Breast epithelium (tissue), 4 donors: ENCODE measurements around the gene M1AP. TPM values are rescaled to one million over a fixed set of nuclear protein-coding genes. Genes with fewer than 3 reads are reported as not detected.
A peak's percentile ranks its signal among the peaks of the same experiment; 100 is the strongest.

Experiments used
- DNase-seq, 2 donors: peaks; one replicate each; pipeline ENCODE4 v3.0.0-alpha.2; 2019; ENCODE audit warnings: low spot score in 2 of 2
- H3K27ac ChIP-seq, 2 donors: fragments of 200-600 bp; sonication (generic) in 1 of 2; one replicate each; pipeline ENCODE4 v1.5.1; 2016 to 2019; ENCODE audit warnings: mild to moderate bottlenecking in 1 of 2
- H3K27me3 ChIP-seq, 2 donors: fragments of 200-600 bp; sonication (generic) in 1 of 2; one replicate each; pipeline versions ENCODE4 v1.5.1 to v1.6.0; 2017 to 2019; ENCODE audit warnings: control low read depth in 1 of 2, mild to moderate bottlenecking in 1 of 2
- H3K36me3 ChIP-seq: fragments of 200-600 bp; one replicate; pipeline ENCODE4 v1.5.1; 2019
- H3K4me1 ChIP-seq, 2 donors: fragments of 200-600 bp; sonication (generic); one replicate each; pipeline ENCODE4 v1.5.1; 2016 to 2019; ENCODE audit warnings: control low read depth in 1 of 2
- H3K4me3 ChIP-seq, 3 donors: fragments of 200-600 bp; sonication (generic); 1 replicate in 2 of 3; 2 replicates in 1 of 3; pipeline ENCODE4 v1.5.1; 2016 to 2019; ENCODE audit warnings: mild to moderate bottlenecking in 3 of 3, moderate library complexity in 2 of 3
- H3K9me3 ChIP-seq, 2 donors: fragments of 200-600 bp; sonication (generic) in 1 of 2; one replicate each; pipeline ENCODE4 v1.5.1; 2016 to 2019; ENCODE audit warnings: control low read depth in 1 of 2
- POLR2A ChIP-seq: fragments of 450-650 bp; IDR thresholded peaks from one replicate; pipeline ENCODE4 v1.6.1; 2016; ENCODE audit warnings: antibody characterized with exemption, mild to moderate bottlenecking, moderate library complexity
- POLR2AphosphoS5 ChIP-seq, 3 donors: sonication (generic); formaldehyde crosslinking; IDR thresholded peaks; one replicate each; pipeline ENCODE4 v1.6.1; 2017; ENCODE audit warnings: antibody characterized with exemption in 3 of 3
- intact Hi-C: fragments of 100-400 bp; cut with DNase I; formaldehyde crosslinking; loops from one replicate; pipeline ENCODE4 v1.15.1; 2023; ENCODE audit warnings: low total_unique reads
- total RNA-seq, 3 donors: library from RNA; depleted of rRNA; stranded (reverse); fragments of >200 nt; gene quantifications; one replicate each; pipeline ENCODE4 v1.1.0, GENCODE V29; 2016
- TF ChIP-seq, protein P1 (sequence below), 3 donors: fragments of 450-650 bp; IDR thresholded peaks; one replicate each; pipeline ENCODE4 v1.5.1; 2016 to 2017; ENCODE audit warnings: antibody characterized with exemption in 3 of 3, mild to moderate bottlenecking in 3 of 3, moderate library complexity in 3 of 3

Gene M1AP
- total RNA-seq, 3 donors from 2014 or later = 0.29 to 3.4 (median 0.66) TPM

DNA sequence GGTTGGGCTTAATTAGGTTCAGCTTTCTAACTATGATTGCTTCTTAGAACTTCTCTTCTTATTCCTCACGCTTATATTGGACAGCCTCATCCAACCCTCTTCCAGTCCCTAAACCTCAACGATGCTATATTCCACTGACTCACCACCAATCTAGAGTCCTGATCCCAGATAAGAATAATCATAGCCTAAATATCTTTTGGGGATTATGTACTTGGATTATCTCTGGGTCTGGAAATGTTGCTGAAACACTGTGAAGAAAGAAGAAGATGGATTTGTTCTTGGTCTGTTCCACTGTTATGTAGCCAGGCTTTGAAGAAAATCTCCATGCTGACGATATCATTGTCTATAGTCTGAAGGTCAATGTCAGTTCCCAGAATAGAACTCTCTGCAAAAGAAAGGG, 66.7 kb downstream of the M1AP start:
- intact Hi-C loops = loop anchor here (5.0 kb wide), 1 partner anchor 99 kb away; the partner anchor contains the start of genes CCDC142 and TTC31
- no peak overlapping the region for H3K4me3 ChIP-seq
- DNase-seq = no peak
- peaks cover 0 to 2% of the 10 kb centered on the region in 2 donors for H3K4me1 ChIP-seq
- no peaks in the 10 kb centered on the region for H3K36me3 ChIP-seq
- H3K27me3 ChIP-seq = no peaks in the 10 kb centered on the region
- no peak overlapping the region for H3K27ac ChIP-seq
- no peaks in the 10 kb centered on the region for H3K9me3 ChIP-seq
- TF ChIP-seq, protein P1, sequence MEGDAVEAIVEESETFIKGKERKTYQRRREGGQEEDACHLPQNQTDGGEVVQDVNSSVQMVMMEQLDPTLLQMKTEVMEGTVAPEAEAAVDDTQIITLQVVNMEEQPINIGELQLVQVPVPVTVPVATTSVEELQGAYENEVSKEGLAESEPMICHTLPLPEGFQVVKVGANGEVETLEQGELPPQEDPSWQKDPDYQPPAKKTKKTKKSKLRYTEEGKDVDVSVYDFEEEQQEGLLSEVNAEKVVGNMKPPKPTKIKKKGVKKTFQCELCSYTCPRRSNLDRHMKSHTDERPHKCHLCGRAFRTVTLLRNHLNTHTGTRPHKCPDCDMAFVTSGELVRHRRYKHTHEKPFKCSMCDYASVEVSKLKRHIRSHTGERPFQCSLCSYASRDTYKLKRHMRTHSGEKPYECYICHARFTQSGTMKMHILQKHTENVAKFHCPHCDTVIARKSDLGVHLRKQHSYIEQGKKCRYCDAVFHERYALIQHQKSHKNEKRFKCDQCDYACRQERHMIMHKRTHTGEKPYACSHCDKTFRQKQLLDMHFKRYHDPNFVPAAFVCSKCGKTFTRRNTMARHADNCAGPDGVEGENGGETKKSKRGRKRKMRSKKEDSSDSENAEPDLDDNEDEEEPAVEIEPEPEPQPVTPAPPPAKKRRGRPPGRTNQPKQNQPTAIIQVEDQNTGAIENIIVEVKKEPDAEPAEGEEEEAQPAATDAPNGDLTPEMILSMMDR (IDR thresholded peaks at IDR 0.05) = no peak
- TF ChIP-seq POLR2AphosphoS5 (IDR thresholded peaks at IDR 0.05) (no peak), POLR2A (no peak)

DNA sequence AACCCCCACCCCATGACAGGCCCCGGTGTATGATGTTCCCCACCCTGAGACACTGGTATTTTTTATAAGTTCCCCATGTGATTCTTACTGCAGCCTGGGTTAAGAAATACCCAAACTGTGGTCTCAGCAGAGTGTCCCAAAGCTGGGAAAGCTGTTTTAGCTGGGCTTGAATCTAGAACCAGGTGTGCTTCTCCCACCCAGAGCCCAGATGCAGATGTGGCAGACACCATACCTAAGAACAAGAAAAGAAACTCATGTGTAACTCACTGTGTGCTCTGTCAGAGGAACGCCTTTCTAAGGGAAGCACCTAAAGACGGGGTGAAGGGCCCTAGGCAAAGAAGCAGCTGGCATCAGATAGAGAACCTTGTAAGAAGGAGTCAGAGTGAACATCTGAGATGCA, 69.7 kb downstream of the M1AP start:
- H3K9me3 ChIP-seq = no peaks in the 10 kb centered on the region
- no peak overlapping the region for H3K27ac ChIP-seq

DNA sequence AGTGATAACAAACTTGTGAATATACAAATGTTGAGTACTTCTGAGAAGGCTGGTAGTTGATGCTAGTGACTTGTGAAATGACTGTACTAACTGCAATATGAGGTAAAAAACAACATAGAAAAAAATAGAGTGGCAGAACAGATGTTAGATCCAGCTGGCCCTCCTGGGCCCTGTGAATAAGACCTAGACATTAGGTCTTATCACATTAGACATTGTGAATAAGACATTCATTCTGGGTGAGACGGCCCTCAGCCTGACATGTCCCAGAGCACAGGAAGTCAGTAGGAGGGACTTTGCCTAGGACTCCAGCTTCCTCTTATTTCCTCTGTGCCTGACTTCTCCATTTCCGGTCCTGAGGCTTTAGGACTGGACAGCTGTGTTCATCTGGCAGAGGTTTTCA, 70.7 kb downstream of the M1AP start:
- Histone ChIP-seq H3K4me1 (peaks cover 0 to 4% of the 10 kb centered on the region in 2 donors), H3K36me3 (no peaks in the 10 kb centered on the region), H3K9me3 (no peaks in the 10 kb centered on the region), H3K27ac (peak overlapping the region; percentile 57 to 72), H3K4me3 (no peak overlapping the region), H3K27me3 (no peaks in the 10 kb centered on the region)
- TF ChIP-seq POLR2AphosphoS5 (IDR thresholded peaks at IDR 0.05) = no peak
- TF ChIP-seq, protein P1 (IDR thresholded peaks at IDR 0.05) = no peak
- no peak for TF ChIP-seq POLR2A
- intact Hi-C loops = no loop called here
- no peak for DNase-seq

More for the DNA sequence above, 69.7 kb downstream of the M1AP start:
- peaks cover 0 to 4% of the 10 kb centered on the region in 2 donors for H3K4me1 ChIP-seq
- TF ChIP-seq POLR2AphosphoS5 (IDR thresholded peaks at IDR 0.05) (no peak), POLR2A (no peak)
- TF ChIP-seq, protein P1 (IDR thresholded peaks at IDR 0.05) = no peak
- intact Hi-C loops = no loop called here
- no peak overlapping the region for H3K4me3 ChIP-seq
- no peaks in the 10 kb centered on the region for H3K36me3 ChIP-seq
- DNase-seq = no peak
- no peaks in the 10 kb centered on the region for H3K27me3 ChIP-seq

DNA sequence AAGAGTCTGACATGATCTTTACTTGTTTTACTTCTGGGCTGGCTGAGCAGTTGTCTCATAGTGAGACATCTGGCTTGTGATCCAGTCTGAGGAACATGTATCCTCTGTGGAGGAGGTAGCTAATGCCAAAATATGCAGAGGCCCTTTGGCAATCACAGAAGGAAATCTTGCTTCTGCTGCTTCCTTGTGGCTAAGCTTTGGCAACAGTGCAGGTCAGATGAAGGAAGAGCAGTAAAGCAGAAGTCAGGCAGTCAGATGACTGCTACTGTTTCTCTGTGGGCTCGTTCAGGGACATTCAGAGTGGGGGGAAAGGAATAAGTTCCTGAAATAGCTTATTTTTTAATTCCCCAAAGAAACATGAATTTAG, 71.3 kb downstream of the M1AP start:
- Histone ChIP-seq H3K4me3 (no peak overlapping the region), H3K27ac (peak overlapping the region; percentile 57 to 72), H3K4me1 (peaks cover 0 to 4% of the 10 kb centered on the region in 2 donors), H3K9me3 (no peaks in the 10 kb centered on the region), H3K36me3 (no peaks in the 10 kb centered on the region), H3K27me3 (no peaks in the 10 kb centered on the region)
- peak in 1 of 2 donors; percentile 77 for DNase-seq
- TF ChIP-seq, protein P1 (IDR thresholded peaks at IDR 0.05) = no peak
- peak; percentile 33 to 70 (median 57) for TF ChIP-seq POLR2AphosphoS5 (IDR thresholded peaks at IDR 0.05)
- TF ChIP-seq POLR2A = no peak
- intact Hi-C loops = no loop called here

DNA sequence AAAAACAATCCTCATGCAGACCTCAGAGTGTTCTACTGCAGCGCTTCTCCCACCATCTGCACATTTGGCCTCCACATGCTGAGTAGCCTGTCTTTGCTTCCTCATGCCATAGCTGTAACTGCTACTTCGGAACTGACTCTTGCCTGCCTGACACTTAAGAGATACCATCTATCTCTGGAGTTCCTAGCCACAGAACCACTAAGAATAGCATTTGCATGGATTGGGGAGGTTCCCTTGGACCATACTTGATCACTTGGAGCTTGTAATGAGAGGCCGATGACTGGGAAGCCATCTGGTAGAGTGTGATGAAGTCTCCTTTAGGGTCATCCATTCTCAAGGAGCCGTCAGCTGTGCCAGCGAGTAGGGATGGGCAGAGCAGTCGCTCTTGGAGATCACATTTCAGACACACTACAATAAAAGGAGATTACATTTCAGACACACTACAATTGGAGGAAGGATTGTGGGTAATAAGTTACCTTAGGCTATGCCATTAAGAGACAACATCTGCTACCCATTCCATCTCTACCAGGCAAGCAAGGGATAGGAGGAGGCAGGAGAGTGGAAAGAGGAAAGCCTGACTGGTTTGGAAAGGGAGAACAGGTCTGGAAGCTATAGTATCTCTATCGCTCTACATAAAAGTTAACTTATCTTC, 71.8 kb downstream of the M1AP start:
- intact Hi-C loops = no loop called here
- Histone ChIP-seq H3K4me1 (peaks cover 0 to 4% of the 10 kb centered on the region in 2 donors), H3K4me3 (no peak overlapping the region), H3K27me3 (no peaks in the 10 kb centered on the region), H3K27ac (peak overlapping the region; percentile 57 to 71), H3K36me3 (no peaks in the 10 kb centered on the region), H3K9me3 (no peaks in the 10 kb centered on the region)
- TF ChIP-seq, protein P1 (IDR thresholded peaks at IDR 0.05) = no peak
- TF ChIP-seq POLR2A (no peak), POLR2AphosphoS5 (IDR thresholded peaks at IDR 0.05) (no peak)
- no peak for DNase-seq
